ENCODE results near the gene ANK3.

The ANK3 gene

DNA sequence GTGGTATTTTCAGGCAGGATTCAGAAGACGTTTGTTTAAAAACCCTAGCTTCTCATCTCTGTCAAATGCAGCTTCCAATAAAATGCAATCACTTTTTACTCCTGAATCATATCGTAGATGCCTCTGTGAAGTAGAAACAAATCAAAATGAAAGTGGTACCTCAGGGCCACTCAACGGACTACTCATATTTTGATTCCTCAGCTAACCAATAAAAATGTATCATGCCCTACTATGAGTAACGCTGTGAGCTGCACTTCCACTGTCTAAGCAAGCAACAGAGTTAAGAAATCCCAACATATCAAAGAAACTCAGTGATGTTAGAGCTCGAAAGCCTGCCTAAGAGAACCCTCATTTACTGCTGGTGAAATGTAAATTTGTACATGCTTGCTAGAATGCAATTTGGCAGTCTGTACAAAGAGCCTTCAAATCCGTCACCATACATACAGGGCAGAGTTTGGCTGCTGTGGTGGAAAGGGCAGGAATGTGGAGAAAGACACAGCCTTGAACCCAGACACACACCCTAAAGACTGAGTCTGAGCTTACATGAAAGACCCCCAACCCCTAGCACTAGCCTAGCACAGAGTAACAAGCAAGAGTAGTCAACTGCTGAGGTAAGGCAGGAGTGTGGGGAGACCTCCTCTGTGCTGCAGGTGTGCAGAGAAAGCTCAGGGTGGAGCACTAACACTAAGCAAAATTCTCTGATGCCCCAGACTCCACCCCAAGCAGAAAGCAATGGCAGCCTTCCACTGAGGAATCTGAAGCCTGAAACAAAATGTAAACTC, 151.5 kb downstream of the ANK3 start:
- in situ Hi-C loops (cut with MboI; ENCODE audit: low sequenced_read_pairs) = no loop called here

DNA sequence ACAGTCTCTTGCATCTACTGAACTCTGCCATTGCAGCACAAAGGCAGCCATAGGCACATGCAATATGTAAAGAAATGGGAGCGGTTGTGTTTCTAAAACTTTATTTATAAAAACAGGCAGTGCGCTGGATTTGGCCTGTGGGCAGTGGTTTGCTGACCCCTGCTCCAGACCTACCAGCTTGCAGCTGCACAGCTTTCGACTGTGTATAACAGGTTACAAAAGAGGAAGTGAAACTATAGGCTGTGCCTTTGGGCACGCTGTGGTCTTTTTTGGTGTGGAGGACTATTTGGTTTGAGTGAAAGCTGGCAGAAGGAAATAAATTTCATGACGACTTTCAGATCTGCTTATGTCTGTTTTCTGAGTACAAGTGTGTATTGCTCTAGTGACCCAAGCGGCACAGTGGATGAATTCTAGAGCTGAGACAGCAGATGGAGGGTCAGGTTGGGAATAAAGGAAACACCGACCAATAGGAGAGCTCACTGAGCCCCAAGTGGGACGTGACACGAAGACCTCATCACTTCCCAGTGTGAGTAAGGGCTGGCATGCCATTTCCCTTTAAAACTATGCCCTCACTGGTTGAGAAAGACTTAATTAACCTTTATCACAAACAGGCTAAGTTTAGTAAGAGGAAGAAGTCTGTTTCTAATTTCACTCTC, 152.7 kb downstream of the ANK3 start:
- in situ Hi-C loops (cut with MboI; ENCODE audit: low sequenced_read_pairs) = no loop called here

DNA sequence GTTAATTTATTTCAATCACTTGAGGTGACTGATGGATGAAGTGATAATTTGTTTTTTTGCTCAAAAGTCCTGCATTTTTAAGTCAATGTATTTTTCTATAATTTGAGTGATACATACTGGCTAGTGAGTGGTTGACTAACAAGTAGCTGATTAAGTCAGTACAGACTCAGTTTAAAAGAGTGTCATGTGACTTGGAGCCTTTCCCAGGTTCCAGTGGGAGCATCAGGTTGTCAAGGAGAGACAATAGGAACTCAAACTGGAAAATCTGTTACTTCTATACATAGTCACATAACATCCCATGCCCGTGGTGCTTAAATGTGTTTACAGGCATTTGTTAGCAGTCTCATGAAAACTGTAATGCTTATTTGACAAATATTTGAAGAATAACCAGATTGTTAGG, 154.7 kb downstream of the ANK3 start:
- in situ Hi-C loops (cut with MboI; ENCODE audit: low sequenced_read_pairs) = no loop called here

DNA sequence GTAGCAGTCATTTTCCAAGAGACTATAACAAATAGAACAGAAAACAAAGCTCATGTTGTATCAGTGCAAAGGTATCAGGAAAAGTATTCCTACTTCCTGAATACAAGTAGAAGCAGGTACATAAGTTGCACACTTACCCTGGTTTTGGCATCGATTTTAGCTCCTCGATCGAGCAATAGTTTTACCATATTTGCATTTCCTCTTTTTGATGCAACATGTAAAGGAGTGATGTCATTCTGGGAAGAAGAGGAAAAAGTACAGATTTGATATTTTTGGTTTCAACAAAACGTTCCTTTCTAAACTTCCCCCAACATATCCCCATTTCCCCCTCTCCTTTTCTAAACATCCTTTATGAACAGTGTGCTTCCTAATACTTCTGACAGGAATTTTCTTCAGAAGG, 155.1 kb downstream of the ANK3 start:
- in situ Hi-C loops (cut with MboI; ENCODE audit: low sequenced_read_pairs) = no loop called here

DNA sequence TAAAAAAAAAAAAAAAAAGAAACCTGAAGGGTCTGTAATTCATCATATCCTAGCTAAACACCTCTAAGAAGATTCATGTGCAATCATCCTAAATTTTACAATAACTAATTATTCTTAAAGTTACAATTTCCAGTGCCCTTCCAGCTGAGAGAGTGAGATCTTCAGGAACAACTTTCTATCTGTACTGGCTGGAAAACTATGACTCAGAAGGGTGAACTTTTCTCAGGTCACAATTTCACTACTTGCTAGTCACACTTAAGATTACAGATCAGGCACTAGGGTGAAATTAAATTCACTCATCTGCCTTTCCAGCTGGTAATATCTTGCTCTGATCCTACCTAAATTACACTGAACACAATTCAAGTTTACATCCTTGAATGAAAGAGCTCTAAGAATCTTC, 158.8 kb downstream of the ANK3 start:
- in situ Hi-C loops (cut with MboI; ENCODE audit: low sequenced_read_pairs) = no loop called here

DNA sequence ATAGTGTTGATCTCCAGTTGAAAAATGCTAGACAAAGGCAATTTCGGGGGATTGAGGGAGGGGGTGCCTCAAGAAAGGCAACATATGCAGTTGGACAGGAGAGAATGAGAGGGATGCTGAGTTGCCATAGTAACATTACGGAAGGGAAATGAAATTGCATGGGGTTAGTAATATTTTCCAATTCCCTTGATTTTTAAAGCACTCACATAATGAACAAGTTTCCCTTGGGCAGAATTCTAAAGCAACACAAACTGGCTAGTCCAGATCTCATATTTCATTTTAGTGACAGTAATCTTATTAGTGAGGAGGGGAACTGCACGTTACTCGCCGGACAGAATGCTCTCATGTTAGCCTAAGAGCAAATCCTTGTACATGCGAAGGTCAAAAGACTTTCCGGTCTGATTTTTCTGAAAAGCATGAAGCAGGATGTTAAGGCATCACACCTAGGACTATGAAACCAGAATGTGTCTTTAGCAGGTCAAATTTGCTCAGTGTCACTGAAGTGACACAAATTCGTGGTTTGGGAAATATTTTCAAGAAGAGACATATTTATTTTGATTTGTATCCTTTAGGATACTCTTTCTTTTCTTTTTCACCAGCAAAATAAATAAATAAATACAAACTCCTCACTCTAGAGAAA, 165.5 kb downstream of the ANK3 start:
- in situ Hi-C loops (cut with MboI; ENCODE audit: low sequenced_read_pairs) = no loop called here

DNA sequence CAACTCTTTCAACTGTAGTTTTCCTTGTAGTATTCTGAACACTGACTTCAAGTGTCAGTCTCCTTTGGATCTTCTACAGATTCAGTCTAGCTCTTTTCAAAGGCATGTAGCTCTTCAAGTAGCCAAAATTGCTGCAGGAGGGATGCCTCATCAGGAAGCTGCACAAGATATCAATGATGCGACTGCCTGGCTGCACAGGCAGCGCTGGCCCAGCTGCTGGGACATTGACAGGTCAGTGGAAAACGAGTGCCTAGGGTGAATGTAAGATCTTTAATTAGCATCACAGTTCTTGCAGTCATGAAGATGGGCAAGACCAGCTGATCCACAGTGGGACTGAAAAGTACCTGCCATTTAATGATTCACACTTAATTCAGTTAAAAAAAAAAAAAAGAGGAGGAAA, 167.6 kb downstream of the ANK3 start:
- in situ Hi-C loops (cut with MboI; ENCODE audit: low sequenced_read_pairs) = no loop called here

DNA sequence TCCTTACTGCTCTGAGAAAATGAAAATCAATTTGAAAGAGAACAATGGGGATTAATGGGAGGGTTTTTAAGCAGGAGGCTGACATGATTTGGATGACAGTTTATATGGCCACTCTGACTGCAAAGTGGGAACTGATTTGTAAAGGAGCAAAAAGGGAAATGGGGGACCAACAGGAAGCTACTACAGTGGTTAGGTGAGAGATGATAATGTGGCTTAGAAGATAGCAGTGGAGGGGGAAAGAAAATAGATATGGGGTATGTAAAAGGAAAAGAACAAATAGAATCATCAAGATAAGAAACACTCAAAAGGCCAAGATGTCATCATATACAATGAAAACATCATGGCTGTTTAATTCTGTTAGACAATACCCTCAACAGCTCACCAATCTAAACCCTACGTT, 177.5 kb downstream of the ANK3 start:
- in situ Hi-C loops (cut with MboI; ENCODE audit: low sequenced_read_pairs) = no loop called here

DNA sequence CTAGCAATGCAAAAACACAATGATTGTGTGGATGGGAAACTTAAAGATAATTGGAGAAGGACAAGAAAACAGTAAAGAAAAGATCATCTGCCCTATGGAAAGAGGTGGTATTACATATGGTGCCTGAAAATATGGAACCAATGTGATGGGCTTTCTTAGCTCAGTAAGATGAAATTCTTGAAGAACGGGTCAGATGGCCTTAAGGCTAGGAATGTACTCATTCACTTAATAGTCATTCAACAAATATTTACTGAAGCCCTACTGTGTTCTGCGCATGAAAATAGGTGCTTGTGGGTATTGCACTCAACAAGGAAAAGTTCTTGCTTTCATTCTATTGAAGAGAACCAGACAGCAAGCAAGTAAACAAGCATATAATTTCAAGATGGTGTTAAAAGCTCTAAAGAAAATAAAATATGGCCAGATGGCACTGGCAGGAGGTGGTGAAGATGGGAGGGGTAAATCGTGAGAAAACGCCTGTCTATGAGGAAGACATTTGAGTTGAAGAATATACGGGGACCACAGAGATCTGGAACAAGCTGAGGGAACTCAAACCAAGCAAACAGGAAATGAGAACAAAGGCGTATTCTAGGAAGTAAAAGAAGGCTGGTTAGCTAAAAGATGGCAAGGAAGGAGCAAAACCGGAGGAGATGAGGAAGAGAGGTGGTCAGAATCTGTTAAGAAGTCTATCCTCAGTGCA, 179.7 kb downstream of the ANK3 start:
- in situ Hi-C loops (cut with MboI; ENCODE audit: low sequenced_read_pairs) = no loop called here

DNA sequence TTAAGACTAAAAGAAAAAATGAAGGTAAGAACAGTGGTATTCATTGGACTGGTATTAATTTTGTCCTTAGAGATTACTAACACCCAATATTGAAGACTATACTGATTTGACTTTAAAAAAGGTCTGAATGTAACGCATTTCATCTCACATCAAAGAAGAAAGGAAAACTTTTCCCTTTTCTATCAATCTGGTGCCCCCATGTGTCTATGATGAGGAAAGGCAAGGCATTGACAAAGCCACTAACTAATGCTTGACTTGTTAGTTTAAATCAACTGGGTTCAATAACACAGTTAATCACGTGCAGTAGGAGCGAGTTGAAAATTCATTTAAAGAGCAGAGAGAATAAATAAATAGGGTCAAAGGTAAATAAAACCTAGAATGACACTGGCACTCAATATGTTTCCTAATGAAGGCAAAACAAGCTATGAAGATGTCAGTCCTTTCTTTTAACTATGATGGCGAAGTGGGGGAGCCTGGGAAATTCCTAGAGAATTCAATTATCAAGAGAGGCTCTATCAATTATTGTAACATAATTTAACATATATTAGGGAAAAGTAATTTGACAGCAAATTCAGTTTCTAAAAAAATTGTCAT, 180.9 kb downstream of the ANK3 start:
- in situ Hi-C loops (cut with MboI; ENCODE audit: low sequenced_read_pairs) = no loop called here

DNA sequence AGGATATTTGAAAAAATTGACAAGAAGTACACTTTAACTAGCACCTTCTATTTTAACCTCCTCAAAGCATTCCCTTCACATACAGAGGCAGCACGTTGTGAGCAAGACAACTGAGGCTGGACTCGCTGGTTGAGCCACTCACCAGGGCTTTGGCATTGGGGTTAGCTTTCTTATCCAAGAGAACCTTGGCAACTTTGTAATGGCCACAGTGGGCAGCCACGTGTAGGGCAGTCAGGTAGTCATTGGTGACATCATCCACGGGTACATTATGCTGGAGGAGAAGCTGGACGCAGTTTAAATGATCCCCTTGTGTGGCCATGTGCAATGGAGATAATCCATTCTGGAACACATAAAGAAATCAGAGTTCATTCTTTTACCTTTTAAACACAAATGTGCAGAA, 181.8 kb downstream of the ANK3 start:
- in situ Hi-C loops (cut with MboI; ENCODE audit: low sequenced_read_pairs) = no loop called here

DNA sequence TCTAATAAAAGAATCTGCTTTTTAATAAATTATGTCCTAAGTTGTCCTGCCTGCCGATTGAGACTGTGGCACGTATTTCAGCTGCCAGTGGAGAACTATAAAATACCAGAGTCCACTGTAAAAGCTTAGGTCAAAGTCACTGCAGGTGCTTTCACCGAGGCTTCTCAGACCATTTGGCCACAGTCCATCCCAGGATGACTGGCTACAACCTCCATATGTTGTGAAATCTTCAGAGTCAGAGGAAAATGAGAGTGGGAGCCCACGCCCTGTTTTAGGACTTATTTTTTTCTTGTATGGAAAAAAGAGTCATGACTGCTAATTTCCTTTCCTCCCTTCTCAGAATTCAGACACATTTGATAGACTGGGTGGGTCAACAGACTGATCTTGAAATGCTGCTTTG, 182.9 kb downstream of the ANK3 start:
- in situ Hi-C loops (cut with MboI; ENCODE audit: low sequenced_read_pairs) = no loop called here

DNA sequence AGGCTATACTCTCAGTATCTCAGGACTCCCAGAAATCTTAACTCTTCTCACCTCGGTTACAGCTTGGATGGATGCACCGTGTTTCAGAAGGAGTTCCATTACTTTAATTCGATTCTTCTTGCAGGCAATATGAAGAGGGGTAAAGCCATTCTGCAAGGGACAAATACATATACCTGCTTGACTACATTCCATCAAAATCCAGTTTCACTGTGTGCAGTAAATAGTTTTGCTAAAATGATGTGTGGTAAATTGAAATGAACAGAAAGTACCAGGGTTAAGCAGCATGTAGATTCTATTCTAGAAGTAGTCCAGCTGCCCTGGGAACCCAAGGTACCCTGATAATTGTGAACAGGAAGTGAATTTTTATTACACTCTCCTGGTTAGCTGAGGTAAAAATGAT, 183.9 kb downstream of the ANK3 start:
- in situ Hi-C loops (cut with MboI; ENCODE audit: low sequenced_read_pairs) = no loop called here

DNA sequence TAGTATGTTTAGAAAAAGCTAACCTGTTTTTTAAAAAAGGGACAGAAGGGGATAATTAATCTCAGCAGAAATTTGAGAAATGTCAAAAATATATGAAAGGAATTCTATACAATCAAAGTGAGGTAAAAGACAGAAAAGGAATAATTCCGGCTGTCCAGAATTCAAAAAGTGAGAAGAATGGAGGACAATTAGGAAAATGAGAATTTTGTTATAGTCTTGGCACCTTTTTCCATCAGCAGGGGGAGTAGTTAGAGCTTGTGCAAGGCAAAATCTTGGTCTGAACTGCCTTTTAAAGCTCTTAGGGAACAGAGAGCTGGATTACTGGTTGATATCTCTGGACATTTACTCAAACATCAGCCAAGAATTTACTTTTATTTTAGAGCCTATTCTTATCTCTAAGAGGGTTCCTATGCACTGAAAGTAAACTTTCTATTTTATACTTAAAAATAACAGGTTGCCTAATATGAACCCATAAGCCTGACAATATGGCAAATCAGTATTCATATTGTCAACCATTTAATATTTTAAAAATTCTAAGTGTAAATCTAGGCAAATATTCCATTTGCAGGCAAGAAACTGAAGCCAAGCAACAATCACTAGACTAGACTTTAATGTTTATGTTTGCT, 185.6 kb downstream of the ANK3 start:
- in situ Hi-C loops (cut with MboI; ENCODE audit: low sequenced_read_pairs) = no loop called here

DNA sequence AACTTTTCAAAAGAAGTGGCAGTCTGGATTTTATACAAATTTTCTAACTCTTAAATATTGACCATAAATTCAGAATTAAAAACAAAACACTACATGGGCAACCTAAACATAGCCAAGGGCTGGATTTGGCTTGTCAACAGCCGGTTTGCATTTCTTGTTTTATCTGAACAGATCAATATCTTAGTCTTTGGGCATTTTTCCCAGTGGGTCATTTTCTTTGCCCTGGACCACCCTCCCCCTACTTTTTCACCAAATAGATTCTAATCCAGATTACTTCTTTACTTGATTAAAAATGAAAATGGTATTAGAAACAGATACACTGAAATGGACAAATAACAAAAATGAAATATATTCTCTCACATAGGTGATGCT, 189.0 kb downstream of the ANK3 start:
- in situ Hi-C loops (cut with MboI; ENCODE audit: low sequenced_read_pairs) = no loop called here

DNA sequence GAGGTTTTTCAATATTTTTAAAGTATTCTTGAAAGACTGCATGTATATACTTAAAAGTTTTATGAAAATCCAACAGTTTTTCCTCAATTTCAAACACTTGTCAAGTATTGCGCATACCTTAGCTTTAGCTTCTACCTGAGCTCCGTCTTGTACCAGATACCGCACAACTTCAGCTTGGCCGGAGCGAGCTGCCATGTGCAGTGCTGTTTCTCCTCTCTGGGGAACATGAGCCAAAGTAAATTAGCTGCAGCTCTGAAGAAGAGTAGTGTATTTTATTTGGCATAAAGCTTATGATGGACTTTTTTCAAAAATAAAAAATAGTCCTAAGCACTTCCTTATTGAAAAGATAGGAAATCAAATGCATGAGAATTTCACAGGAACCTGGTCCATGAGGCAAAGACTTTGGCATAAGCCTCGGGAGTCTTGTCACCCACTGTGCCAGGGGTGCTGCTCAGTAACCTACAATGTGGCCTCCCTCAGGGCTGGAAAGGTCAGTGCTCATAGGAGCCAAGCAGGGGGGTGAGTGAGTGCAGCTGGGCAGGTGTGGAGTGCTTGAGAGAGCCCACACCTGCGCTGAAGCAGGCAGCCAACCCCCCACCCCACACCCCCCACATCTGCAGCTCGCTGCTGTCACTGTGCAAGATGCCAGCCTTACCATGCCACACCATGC, 189.5 kb downstream of the ANK3 start:
- in situ Hi-C loops (cut with MboI; ENCODE audit: low sequenced_read_pairs) = no loop called here

DNA sequence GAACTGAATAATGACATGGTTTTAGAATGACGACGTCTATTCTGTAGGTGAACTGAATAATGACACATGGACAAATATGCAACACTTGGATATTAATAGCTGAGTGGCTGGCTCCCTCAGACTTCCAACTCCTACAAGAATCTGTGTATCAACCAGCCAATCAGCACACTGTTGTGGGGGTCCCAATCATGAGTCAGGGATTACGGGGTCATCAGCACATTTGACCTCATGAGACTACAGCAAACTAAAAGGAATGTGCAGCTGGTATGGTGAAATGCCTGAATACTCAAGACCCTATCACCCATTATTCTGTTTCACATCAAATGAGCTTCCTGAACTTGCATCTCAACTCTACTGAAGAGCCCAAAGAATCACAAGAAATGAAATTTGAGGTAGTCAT, 192.5 kb downstream of the ANK3 start:
- in situ Hi-C loops (cut with MboI; ENCODE audit: low sequenced_read_pairs) = no loop called here

DNA sequence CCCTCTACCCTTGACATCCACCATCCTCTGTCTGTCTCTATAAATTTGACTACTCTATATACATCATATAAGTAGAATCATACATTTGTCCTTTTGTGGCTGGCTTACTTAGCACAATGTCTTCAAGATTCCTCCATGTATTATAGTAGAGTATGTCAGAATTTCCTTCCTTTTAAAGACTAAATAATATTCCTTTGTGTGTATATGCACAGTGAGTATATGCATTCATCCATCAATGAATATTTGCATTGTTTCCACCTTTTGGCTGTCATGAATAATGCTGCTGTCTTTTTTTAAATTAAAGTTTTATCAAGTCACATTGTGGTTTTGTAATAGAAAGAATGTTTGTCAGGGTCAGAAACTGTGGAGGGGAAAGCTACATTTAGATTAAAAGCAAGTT, 195.3 kb downstream of the ANK3 start:
- in situ Hi-C loops (cut with MboI; ENCODE audit: low sequenced_read_pairs) = no loop called here

DNA sequence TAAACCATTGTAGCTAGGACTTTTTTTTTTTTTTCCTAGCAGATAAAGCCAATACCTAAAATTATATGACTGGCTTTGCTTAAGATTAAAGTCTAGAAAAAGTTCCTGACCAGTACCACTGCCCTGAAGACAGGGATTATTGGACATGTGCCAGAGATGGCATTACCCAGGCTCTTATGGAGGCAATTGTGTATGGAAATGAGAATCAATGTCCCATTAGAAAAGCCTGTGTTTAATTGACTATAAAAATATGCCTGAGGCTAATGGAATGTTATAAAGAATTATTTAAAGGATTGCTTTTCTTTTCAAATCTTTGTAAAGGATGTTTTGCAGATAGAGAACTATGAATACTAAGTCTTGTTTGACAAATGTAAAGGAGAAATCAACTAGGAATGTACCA, 196.7 kb downstream of the ANK3 start:
- in situ Hi-C loops (cut with MboI; ENCODE audit: low sequenced_read_pairs) = no loop called here

DNA sequence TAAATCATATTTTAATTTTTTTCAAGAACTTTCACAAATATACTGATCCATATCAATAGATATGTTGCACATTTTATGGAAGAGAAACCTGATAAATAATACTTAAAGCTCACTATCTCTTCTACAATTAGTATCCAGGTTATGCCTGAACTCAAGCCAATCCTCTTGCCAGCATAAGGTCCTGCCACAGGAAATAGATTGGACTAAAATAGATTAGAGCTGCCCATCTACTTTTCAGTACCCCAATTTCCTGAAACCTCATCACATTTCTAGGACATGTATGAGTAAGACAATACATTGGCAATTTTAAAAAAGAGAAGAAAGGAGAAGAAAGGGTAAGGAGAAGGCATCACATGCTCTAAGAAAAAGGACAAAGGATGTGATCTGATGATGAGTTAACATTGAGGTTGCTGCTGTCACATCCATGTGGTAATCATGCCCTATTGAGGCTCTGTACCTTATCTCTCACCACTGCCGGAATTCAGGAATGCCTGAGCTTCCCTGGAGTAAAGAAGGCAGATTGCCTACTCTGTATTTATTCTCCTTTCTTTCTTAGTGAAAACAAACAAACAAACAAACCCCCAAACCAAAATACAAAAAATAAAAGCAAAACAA, 199.7 kb downstream of the ANK3 start:
- in situ Hi-C loops (cut with MboI; ENCODE audit: low sequenced_read_pairs) = no loop called here

Measured in hTERT RPE-1 (cell line).